D721Med (cell line): ENCODE measurements around the gene SGCD.

ENCODE experiments used
- DNase-seq: peaks from one replicate; pipeline ENCODE4 v3.0.0; 2011; ENCODE audit warnings: low spot score; ENCODE audit not compliant: insufficient read length
- FAIRE-seq: peaks from 2 replicates; lab custom pipeline; 2011; peaks lifted over from hg19 to GRCh38; lab: Jason Lieb, UNC
- TF ChIP-seq, protein P1 (sequence below): IDR thresholded peaks from 2 replicates; pipeline ENCODE4 v1.5.1; 2012; ENCODE audit warnings: mild to moderate bottlenecking, control low read depth; ENCODE audit not compliant: insufficient read depth; ENCODE audit errors: missing control alignments

SGCD gene

DNA sequence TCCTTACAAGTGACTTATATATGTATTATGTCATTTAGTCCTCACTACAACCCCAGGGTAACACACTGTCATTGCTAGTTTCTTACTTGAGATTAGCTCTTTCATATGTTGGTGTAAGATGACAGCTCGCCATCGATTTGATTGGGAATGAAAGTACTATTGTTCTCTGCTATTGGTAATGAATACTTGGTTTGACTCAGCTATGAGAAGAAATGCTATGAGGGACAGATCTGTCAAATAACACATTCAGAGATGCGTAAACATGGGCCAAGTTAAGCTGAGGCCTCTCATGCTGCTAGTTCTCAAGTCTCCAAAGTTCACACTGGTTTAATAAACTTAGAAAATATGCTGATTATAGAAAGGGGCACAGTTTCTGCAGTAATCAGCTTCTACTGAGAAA lies 142.7 kb downstream of the SGCD start:
- FAIRE-seq (no peak), DNase-seq (no peak)
- TF ChIP-seq, protein P1, sequence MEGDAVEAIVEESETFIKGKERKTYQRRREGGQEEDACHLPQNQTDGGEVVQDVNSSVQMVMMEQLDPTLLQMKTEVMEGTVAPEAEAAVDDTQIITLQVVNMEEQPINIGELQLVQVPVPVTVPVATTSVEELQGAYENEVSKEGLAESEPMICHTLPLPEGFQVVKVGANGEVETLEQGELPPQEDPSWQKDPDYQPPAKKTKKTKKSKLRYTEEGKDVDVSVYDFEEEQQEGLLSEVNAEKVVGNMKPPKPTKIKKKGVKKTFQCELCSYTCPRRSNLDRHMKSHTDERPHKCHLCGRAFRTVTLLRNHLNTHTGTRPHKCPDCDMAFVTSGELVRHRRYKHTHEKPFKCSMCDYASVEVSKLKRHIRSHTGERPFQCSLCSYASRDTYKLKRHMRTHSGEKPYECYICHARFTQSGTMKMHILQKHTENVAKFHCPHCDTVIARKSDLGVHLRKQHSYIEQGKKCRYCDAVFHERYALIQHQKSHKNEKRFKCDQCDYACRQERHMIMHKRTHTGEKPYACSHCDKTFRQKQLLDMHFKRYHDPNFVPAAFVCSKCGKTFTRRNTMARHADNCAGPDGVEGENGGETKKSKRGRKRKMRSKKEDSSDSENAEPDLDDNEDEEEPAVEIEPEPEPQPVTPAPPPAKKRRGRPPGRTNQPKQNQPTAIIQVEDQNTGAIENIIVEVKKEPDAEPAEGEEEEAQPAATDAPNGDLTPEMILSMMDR = no peak

DNA sequence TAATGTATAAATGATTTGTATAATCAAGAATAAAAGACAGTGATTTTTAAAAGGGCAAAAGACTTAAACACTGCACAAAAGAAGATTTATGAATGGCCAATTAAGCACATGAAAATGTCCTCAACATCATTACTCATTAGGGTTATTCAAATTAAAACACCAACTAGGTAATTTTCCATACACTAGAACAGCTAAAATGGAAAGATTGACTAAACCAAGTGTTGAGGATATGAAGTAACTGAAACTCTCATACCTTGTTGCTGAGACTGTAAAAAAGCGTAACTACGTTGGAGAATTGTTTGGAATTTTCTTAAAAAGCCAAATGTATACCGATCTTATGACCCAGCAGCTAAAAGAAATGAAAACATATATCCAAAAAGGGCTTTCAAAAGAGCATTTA lies 144.9 kb downstream of the SGCD start:
- FAIRE-seq = peak; percentile 44
- TF ChIP-seq, protein P1 = no peak
- DNase-seq = no peak

DNA sequence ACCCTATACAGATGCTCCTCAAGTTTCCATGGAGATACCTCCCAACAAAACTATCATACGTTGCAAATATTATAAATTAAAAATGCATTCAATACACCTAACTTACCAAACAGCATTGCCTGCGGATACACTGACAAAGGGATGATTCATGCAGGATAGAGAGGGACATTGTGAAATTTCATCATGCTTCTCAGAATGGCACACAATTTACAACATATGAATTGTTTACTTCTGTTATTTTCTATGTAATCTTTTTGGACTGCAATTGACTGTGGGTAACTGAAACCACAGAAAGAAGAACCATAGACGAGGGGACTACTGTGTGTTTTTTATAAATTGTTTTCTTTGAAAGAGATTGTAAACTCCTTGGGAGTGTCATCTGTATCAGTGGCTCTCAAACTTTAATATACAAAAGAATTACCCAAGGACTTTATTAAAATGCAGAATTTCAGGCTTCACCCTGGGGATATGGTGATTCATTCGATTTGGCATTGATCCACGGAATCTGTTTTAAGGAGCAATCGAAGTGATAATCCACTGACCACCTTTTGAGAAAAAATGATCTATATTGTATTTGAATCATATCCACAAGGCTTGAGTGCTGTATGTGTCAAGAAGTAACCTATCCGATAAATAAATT lies 146.4 kb downstream of the SGCD start:
- no peak for DNase-seq
- FAIRE-seq = no peak
- TF ChIP-seq, protein P1 = no peak

DNA sequence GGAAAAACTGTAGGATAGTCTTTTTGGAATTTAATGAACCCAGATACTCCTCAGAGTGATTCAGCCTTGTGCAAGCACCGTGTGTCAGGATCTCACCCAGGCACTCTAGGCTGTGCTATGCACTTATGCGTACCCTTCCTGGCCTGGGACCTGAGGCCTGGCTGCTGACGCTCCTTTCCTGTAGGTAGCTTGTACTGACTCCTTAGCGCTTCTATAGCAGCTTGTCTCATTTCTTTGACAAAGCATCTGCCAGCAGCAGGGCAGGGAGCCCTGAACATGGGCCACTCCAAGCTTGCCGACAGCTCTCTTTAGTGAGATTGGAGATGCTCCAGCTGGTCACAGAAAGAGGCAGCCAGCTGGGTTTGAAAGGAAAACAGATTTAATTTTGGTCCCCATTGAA lies 147.3 kb downstream of the SGCD start:
- DNase-seq (no peak), FAIRE-seq (no peak)
- TF ChIP-seq, protein P1 = no peak

DNA sequence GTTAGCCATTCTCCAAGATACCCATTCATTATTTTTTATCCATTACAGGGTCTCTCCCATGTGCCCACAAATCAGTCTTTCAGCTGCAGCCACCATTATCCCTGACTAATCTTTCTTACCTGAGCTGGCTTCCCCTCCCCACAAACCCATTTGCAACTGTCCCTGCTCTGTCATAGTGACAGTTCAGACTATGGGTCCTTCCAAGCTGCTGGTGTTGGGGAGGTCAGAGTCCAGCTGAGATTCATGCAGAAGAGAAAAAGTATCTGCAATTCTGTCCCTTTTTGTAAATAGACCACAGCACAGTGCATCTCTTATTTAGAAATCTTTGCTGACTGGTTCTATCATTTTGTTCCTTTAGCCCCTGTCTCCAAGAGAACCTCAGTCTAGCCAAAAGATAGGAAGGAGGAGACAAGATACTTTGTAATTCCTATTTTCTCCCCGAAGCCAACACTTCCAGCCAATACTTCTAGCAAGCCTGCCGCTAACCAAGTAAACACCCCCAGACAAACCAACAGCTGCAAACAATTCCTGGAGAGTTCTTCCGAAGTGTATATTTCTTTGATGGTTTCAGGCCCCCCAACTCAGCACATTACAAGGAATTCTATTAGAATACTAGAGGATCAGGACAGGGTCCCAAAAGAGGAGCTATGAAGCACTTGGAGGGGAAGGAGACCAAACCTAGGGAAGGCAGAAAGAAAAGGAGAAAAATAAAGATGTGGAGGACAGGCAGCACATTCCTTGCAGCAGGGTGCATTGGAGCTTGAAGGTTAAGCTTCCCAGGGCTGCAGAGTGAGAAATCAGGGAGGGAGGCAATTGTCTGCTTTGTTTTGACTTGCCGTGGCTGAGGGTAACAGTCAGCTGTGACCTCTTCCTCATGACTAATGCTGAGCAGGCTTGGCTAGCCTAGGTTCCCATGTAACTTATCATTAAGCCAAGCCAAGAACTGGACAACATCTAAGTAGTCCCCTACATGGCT lies 148.5 kb downstream of the SGCD start:
- DNase-seq (no peak), FAIRE-seq (no peak)
- TF ChIP-seq, protein P1 = no peak

DNA sequence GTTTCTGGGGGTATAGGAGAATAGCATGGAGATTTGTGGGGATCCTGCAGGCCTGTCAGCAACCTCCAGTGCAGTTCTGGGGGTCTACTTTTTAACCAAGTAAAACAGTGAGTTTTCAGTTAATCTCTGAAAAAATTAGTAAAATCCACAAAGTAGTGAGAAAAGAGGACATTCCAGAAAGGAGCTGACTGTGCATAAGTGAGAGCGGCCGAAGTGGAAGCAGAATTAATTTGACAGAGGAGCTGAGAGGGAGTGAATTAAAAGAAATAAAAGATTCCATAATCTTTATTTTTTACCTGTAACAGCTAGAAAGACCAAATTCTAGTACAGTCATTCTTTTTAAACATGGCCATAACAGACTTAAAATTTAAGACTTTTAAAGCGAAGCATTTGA lies 149.2 kb downstream of the SGCD start:
- TF ChIP-seq, protein P1 = no peak
- DNase-seq (no peak), FAIRE-seq (no peak)
